Cerebellar cortex (tissue), 1 donor: ENCODE data around the gene TCFL5.

Experiments
- DNase-seq: peaks from one replicate; pipeline ENCODE4 v3.0.0-alpha.2; 2015; ENCODE audit warnings: low spot score

The TCFL5 gene

DNA sequence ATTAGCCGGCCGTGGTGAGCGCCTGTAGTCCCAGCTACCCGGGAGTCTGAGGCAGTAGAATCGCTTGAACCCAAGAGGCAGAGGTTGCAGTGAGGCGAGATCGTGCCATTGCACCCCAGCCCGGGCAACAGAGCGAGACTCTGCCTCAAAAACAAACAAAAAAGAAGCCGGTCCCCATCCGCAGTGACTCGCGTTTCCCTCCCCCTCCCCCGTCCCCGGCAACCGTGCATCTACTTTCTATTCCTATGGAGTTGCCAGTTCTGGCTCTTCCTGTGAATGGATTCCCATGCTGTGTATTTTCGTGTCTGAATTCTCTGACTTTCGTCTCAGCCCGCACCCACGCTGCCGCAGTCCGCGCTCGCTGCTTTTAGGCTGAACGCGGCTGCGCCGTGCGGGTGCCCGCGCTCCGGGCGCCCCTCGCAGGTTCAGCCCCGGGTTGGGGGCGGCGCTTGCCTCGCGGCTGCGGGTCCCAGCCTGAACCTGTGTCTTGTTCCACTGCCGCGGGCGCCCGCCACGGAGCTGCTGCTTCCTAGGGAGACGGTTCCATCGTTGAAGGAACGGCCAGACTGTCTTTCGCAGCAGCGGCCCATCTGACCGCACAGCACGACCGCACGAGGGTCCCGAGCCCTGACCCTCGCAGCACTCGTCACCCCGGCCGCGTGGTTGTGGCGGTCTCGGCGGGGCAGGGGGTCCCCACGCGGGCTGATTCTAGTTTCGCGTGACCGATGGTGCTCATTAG, 66.4 kb downstream of the TCFL5 start:
- DNase-seq, result peak; percentile 69

DNA sequence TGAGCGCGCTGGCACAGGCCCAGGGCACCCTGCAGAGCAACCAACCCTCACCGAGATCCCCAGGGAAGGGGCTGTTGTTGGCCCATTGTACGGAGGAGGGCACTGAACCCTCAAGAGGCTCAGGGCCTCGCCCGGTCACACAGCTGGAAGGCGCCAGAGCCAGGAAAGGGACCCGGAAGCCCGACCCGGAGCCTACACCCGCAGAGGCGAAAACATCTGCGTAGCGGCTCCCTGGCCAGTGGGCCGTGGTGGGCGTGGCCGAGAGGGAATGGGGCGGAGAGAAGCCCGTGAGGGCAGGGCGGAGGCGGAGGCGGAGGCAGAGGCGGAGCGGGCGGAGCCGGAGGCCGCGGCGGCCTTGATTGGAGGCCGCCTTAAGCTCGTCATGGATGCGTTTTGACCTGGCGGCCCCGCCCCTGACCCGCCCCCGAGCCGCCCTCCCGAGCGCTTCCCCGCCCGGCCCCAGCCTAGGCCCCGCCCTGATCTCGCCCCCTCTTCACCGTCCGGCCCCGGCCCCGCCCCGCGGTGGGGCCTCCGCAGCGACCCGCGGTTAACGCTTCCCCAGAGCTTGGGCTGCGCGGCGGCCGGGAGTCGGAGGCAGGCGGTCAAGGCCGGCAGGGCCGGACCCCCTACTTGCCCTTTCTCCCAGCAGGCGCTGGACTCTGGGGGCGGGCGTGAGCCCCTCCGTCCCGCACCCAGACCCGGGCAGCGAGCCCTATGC, 67.5 kb downstream of the TCFL5 start:
- peak; percentile 92 for DNase-seq

DNA sequence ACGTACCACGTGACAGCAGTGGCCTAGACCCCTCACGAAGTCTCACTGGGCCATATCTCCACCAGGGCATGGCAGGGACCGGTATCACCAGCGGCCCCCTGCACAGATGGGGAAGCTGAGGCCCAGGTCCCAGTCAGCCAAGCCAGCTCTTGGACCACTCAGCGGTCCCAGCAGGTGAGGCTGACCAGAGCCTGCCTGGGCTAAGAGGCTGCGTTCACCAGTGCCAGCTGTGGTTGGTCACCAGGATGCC, 67.9 kb downstream of the TCFL5 start:
- no peak for DNase-seq

DNA sequence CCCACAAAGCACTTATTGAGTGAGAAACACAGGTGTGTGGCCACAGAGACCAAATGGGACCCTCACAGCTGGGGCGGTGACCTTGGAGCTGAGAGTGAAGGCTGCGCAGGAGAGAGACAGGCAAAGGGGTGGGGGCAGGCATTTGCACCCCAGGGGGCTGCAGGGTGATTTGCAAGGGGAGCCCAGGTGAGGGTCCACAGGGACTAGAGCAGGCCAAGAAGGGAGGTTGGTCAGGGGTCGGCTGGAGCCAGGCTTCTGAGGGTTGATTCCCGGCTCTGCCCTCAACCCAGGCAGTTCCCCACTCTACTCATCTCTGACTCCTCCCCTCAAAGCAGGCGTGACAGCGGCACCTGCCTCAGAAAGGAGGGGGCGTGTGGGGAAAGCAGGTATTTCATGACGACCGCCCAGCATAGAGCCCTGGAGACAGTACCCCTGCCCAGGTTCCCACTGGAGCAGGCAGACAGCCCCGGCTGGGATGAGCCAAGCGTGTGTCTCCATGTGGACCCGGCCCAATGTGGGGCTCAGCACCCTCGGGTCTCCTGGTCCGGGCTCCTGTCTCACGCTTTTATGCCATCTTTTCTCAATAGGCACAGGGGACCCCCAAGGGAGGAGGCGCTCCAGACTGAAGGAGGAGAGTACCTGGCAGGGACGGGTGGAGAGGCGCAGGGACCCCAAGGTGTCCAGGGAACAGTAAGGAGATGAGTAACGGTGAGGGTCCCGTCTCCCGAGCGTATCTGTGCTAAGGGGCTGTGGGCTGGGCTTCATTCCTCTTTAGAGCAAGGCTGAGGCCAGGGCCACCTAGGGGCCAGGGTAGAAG, 68.5 kb downstream of the TCFL5 start:
- DNase-seq, result no peak

DNA sequence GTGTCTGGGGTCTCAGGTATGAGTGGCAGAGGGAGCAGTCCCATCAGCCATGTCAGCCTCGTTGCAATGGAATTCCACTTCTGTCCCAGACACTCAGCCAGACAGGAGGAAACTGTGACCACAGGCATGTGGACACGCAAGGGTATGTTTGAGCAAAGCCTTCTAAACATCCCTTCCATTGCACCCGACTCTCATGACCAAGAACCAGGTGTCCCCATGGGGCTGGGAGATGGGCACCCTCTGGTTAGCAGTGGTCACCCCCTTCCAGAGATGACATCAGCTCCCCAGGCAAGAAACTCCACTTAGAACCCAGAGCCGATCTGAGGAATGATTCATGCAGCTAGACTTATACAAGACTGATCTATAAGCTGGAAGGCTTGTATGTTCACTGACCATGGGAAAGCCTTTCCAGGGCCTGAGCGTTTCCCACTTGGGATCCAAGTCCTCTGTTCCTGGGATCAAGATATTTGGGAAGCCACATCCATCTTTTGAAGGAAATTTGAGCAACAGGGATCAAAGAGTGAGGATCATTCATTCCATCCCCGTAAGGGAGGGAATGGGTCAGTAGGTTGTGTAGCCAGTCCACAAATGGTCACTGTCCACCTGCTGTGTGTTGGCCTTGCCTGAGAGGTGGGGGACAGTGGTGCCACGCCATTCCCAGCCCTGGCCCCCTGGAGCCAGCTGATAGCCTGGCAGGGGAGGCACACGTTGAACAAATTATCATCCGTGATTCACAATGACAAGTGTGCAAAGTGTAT, 69.3 kb downstream of the TCFL5 start:
- no peak for DNase-seq

DNA sequence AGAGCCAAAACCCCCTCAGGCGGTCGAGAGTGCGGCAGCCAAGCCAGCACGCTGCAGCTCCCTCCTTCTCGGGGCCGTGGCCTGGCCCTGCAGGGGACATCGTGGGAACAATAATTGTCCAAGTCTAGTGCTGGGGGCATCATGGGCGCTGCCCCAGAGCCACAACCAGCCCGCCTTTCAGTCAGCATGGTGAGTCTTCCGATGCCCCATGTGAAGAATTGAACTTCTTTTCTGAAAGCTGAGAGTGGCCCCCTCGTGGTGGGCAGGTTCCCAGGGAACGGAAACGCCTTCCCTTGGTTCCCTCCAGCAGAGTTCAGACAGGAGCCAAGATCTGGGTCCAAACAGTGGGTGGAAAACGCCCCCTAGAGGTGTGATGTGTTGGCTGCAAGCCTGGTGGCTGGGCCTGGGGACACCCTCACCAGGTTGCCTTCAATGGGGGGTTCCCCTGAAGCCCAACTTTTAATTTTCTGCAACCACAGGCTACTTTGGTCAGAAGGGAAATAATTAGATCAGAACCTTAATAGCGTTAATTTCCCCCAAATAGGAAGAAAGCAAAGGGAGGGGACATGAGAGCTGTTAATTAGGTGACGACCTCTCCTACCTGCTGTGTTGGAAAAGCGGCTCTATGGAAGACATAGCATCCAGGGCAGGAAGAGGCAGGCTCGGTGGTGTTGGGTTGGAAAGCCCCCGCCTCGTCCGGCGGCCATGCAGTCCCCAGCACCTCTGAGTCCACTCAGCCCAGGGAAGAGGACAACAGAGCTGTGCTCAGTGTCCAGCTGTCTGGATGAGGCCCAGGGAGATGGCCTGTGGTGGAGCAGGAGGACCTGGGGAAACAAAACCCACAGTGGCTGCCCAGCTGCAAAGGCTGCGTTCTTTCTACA, 70.1 kb downstream of the TCFL5 start:
- peak; percentile 89 for DNase-seq
